ENCODE measurements around the gene NTSR1.
"Not testable (repeated sequence)": the region's sequence is repeated elsewhere in the genome, so short reads cannot be mapped to it uniquely, and the experiment has no call there.

Gene NTSR1

DNA sequence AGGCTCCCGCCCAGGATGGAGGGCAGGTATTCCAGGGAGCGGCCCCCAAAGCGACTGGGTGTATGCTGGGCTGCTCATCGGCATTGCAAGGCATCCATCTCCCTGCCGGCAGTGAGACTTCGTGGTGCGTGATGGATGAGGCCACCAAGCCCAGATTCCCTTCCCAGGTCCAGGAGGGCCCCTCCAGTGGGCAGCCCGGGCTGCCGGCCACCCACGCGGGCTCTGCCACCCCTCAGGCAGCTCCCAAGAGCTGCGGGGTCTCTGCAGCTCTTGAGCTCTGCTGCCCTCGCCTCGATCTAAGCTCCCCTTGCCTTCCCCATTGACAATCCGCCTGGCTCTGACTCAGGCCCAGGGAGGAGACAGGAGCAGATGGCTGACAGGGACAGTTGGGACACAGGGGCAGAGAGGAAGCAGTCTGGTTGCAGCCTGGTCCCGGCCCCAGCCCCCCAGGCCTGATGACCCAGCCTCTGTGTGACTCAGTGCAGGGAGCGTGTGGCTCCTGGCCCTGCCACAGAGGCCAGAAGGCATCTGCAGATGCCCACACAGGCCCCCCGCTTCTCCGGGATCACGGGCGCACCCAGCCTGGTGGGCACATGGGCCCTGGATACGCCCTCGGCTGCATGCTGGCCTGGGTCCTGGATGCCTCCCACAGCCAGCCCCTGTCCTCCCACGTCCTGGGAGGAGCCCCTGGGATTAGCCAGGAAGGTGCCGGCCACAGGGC, 33.3 kb upstream of the NTSR1 start:
- DNase-seq = no peak

DNA sequence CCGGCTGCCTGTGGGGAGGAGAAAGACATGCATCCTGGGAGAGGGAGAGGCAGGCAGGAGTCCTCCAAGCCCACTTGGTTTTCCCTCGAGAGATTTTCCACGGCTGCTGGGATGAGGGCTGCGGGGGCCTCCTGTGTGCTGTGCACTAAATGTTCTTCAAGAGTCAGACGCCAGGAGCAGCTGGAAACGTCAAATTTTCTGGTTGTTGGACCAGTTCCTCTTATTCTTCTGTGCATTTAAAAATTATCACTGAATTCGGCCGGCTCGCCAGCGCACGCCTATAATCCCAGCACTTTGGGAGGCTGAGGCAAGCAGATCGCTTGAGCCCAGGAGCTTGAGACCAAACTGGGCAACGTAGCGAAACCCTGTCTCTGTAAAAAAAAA, 32.8 kb upstream of the NTSR1 start:
- no peak for DNase-seq

DNA sequence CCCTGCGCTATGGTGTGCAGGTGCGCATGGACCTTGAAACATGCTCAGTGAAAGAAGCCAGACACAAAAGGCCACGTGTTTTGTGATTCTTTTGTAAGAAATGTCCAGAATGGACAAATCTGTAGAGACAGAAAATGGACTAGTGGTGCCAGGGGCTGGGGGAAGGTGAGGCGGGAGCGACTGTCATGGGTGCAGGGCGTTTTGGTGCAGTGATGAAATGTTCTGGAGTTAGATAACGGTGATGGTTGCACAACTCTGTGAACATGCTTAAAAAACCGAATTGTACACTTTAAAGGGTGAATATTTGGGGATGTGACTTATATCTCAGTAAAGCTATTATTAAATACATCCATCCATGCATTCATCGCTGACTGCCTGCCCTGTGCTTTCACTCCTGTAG, 31.7 kb upstream of the NTSR1 start:
- peak; percentile 9 for DNase-seq

DNA sequence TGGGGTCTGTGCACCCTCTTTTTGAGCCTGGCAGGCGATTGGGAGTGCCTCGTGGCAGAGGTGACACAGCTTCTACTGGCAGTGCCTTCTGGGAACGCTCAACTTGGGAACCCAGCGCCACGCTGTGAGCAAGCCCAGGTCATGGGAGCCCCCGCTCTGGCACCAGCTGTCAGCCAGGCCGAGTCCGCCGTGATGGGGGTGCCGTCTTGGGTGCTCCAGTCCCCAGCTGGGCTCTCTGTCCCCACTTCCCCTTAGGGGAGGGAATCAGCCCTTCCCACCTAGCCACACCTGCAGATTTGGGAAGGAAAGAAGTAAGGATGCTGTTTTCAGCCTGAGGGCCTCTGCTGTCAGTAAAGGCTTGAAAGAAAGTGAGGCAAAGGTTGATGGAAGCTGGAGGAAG, 31.0 kb upstream of the NTSR1 start:
- DNase-seq = no peak

DNA sequence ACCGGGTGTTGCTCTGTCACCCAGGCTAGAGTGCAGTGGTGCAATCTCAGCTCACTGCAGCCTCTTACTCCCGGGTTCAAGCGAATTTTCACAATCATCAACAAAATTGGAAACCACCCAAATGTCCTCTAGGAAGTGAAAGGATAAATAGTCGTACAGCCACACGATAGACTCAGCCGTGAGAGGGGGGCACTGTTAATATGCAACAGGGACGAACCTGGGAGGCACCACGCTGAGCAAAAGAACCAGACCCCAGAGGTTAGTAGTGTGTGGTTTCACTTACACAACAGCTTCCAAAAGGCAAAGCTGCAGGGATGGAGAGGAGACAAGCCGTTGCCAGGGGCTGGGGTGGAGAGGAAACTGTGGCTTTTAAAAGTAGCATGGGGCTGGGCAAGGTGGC, 30.1 kb upstream of the NTSR1 start:
- DNase-seq = no peak

- no peak for DNase-seq
These were observed 28.6 kb upstream of the NTSR1 start for GRCh38 chr20:62679978-62680589.

GRCh38 chr20:62682912-62683517, 25.6 kb upstream of the NTSR1 start:
- DNase-seq = no peak

DNA sequence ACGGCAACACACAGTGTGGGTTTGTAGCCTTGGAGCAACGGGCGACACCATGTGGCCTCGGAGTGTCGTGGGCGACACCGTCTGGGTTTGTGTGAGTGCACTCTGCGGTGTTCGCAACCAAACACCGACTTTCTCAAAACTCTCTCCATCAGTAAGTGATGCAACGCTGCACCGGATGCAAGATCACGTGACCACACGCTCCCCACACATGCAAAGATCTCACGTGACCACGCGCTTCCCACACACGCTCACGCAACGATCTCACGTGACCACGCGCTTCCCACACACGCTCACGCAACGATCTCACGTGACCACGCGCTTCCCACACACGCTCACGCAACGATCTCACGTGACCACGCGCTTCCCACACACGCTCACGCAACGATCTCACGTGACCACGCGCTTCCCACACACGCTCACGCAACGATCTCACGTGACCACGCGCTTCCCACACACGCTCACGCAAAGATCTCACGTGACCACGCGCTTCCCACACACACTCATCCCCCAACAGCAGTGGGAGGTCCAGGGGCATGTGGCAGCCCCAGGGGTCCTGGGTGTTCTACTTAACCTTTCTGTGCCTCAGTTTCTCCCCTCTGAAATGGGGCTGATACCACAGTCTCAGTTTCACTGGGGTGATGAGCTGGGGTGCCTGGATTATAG, 24.8 kb upstream of the NTSR1 start:
- DNase-seq = not testable (repeated sequence)

- DNase-seq = no peak
These were observed 23.7 kb upstream of the NTSR1 start for GRCh38 chr20:62684981-62685380.

DNA sequence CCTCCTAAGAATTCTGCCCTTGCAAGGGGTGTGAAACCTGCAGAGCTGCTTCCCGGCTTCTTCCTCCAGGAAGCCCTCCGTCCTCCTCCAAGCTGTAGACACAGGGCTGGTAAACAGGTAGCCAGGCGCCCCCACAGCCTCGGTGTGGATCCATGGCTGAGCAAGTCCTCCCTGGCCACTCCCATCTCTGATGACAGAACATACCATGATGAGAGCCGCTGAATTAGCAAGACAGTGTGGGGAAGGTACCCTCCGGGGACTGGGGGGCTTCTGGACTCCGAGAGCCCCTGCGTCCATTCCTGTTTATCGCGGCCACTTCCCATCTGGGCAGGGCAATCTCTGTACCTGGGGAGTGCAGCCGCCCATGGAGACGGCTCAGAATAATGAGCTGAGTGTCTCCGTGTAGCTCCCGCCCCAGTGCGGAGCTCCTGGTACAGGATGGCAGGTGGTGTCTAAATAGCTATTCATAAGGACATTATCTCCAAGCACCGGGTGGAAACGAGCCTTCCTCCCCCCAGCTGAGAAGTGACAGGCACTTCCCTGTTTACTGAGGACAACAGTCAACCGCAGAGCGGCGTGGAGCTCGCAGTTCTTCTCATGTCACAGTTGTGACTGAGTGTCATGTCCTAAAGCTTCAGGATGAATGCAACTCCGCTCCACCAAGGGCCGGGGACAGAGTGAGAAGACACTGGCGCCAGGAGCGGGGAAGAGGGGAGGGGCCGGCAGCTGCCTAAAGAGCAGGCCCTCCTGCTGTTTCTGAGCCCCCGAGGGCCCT, 22.7 kb upstream of the NTSR1 start:
- DNase-seq = peak; percentile 88

DNA sequence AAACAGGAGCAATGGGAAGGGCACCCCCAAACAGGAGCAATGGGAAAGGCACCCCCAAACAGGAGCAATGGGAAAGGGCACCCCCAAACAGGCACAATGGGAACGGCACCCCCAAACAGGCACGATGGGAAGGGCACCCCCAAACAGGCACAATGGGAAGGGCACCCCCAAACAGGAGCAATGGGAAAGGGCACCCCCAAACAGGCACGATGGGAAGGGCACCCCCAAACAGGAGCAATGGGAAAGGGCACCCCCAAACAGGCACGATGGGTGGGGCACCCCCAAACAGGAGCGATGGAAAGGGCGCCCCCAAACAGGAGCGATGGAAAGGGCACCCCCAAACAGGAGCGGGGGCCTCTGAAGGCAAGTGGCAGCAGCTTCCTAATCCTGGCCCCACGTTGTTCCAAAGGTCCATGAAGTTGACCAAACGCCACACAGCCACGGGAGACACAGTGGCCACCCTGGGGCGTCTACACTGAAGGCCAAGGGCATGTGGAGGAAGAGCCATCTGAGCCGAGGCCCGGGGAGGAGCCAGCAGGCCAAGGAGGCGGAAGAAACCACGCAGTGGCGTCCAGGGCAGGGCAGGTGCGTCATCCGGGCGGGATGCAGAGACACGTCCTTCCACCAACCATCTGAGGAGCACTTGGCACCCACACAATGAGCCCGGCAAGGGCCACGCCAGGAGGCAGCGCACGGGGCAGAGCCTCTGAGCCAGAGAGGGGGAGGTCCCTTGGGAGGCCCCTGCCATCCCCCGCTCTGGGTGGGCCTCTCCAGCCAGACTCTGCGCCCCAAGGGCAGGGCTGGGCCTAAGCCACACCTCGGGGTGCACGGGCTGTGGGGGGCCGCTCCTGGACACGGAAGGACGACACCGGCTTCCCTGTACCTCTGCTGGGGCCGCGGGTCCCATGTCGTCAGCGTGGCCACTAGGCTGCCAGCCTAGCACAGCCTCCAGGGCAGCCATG, 21.5 kb upstream of the NTSR1 start:
- no peak for DNase-seq

DNA sequence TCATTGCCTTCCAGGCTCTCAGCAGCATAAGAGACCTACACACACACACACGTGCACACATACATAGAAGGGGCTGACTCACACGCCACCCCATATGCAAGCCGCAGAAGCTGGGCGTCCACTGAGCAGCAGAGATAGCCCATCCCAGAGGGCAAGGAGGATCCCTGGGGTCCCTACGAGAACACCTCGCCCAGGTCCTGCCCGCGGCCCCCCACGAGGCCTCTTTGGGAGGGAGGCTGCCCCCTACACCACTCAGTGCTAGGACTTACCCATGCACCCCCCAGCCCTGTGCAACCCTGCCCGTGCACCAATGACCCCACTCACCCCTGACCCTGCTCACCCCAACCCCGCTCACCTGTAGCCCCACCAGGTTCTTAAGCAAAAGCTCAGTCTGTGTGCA, 20.6 kb upstream of the NTSR1 start:
- no peak for DNase-seq

- DNase-seq = no peak
These were observed 19.7 kb upstream of the NTSR1 start for GRCh38 chr20:62688855-62689460.

DNA sequence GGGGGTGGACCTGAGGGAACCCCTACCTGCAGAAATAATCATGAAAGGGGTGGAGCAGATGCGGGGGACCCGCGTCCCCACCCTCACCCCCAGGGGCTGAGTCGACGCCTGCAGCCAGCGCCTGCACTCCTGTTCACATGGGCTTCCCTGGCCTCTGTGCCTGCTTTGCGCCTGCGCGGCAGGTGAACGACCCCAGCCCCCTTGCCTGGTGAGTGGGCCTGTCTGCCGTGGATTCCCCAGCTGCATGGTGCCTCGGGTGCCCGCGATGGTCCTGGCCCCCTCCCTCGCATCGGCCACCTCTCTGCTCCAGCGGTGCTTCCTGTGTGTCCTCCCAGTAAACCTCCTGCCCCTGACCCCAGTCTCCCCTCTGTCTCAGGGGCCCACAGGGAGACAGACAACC, 18.8 kb upstream of the NTSR1 start:
- no peak for DNase-seq

GRCh38 chr20:62690261-62690820, 18.3 kb upstream of the NTSR1 start:
- no peak for DNase-seq

DNA sequence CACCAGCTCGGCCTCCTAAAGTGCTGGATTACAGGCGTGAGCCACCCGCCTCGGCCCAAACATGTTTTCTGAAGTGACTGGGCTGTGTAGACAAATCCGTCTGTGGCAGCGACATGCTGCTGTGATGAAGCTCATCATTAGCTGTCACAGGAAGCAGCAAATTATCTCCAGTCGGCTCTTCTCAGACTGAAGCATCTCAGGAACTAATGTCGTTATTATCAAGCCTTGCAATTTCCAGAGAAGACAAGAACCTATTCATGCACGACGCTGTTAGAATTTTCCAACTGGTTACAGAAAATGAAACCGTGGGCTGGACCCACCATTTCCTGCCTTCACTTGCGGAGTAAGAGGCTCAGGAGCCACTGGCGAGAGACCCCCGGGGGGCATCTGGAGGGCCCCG, 17.1 kb upstream of the NTSR1 start:
- no peak for DNase-seq

- no peak for DNase-seq
These were observed 16.5 kb upstream of the NTSR1 start for GRCh38 chr20:62692176-62692575.

DNA sequence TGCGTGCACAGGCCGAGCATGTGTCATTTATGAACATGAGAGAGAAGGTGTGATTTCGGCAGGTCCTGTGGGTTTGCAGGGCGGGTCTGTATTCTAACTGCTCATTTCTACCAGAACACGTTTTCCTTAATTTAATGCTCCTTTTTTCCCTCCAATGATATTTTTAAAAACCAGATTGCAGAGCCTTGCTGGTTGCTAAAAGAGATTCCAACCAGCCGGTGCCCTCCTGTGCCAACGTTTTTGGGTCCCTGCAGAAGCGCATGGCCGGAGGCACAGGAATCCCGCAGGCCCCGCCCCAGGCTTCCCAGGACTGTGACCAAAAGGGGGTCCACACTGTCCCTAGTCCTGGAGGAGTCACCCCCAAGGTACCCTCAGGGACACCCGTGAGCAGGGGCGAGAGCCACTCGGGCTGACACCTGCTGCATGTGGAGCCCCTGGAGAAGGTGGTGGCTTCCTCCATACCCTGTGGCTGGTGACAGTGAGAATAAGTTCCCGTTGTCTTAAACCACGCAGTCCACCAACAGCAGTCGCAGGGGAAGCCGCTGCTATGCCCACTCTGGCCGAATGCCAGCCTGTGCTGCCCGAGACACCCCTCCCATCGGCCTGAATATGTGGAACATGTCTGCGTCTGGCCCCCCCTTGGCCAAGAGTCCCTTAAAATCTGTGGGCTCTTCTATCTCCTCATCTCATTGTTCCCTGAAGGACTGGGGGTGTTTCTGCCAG, 15.7 kb upstream of the NTSR1 start:
- no peak for DNase-seq

GRCh38 chr20:62693524-62693922, 15.1 kb upstream of the NTSR1 start:
- DNase-seq = no peak

DNA sequence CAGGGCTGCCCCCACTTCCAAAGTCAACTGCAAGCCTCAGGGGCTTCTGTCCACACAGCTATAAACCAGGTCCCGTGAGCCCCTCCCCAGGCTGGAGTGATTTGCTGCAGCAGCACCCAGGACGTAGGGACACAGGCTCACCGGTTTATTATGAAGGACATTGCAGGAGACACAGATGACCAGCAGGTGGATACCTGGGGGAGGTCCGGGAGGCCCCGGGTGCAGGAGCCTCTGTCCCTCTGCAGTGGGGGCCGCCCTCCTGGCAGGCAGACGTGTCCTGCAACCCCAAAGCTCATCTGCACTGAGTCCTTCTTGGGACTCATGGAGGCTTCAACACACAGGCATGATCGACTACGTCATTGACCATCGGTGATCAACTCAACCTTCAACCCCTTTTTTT, 14.5 kb upstream of the NTSR1 start:
- no peak for DNase-seq

- no peak for DNase-seq
These were observed 13.8 kb upstream of the NTSR1 start for GRCh38 chr20:62694868-62695267.
